NOMO-1 treated with dmso at 0.1 percent for 144 hours (cell line): ENCODE results near the gene SLC18A2.

Source experiments
- DNase-seq: peaks from one replicate; lab custom pipeline; 2025; ENCODE audit not compliant: unreplicated experiment; lab: John Stamatoyannopoulos, UW

The SLC18A2 gene

GRCh38 chr10:117237401-117237991 lies 3.4 kb upstream of the SLC18A2 start:
- peak; percentile 75 for DNase-seq

GRCh38 chr10:117239051-117239450 lies 1.9 kb upstream of the SLC18A2 start:
- no peak for DNase-seq

- DNase-seq, result no peak
Measured at GRCh38 chr10:117239721-117240620, 943 bp upstream of the SLC18A2 start.

GRCh38 chr10:117241541-117242462 lies 888 bp downstream of the SLC18A2 start:
- no peak for DNase-seq

GRCh38 chr10:117242463-117242832 lies 1.5 kb downstream of the SLC18A2 start:
- no peak for DNase-seq

- no peak for DNase-seq
Measured at GRCh38 chr10:117246997-117247671, 6.2 kb downstream of the SLC18A2 start.

GRCh38 chr10:117248750-117249465 lies 8.0 kb downstream of the SLC18A2 start:
- no peak for DNase-seq

- no peak for DNase-seq
Measured at GRCh38 chr10:117249493-117250093, 8.7 kb downstream of the SLC18A2 start.

GRCh38 chr10:117250411-117250810 lies 9.5 kb downstream of the SLC18A2 start:
- no peak for DNase-seq

GRCh38 chr10:117253908-117254307 lies 13.0 kb downstream of the SLC18A2 start:
- no peak for DNase-seq

GRCh38 chr10:117254338-117254737 lies 13.4 kb downstream of the SLC18A2 start:
- no peak for DNase-seq

- DNase-seq, result no peak
Measured at GRCh38 chr10:117254774-117255735, 14.1 kb downstream of the SLC18A2 start.

GRCh38 chr10:117255835-117256460 lies 15.0 kb downstream of the SLC18A2 start:
- no peak for DNase-seq

GRCh38 chr10:117256910-117257309 lies 16.0 kb downstream of the SLC18A2 start:
- DNase-seq, result no peak

GRCh38 chr10:117257721-117258120 lies 16.8 kb downstream of the SLC18A2 start:
- DNase-seq, result no peak

GRCh38 chr10:117259279-117259678 lies 18.4 kb downstream of the SLC18A2 start:
- DNase-seq, result peak; percentile 10

- peak; percentile 22 for DNase-seq
Measured at GRCh38 chr10:117260084-117260483, 19.2 kb downstream of the SLC18A2 start.

GRCh38 chr10:117261501-117261900 lies 20.6 kb downstream of the SLC18A2 start:
- DNase-seq, result no peak
